H9 (cell line): ENCODE measurements around the gene MST1. TPM values are rescaled to one million over a fixed set of nuclear protein-coding genes. Genes with fewer than 3 reads are reported as not detected.
A peak's percentile ranks its signal among the peaks of the same experiment; 100 is the strongest.

Experiments used
- DNase-seq: peaks from one replicate; pipeline ENCODE4 v3.0.0-alpha.2; 2017
- H2AFZ ChIP-seq: one replicate; pipeline ENCODE4 v1.6.1; 2013; ENCODE audit warnings: mild to moderate bottlenecking, low read length, control low read depth, moderate library complexity
- H2AK5ac ChIP-seq: 2 replicates; pipeline ENCODE4 v1.6.1; 2013; ENCODE audit warnings: low read length, control low read depth, mixed read lengths; ENCODE audit not compliant: insufficient read length
- H2BK120ac ChIP-seq: one replicate; pipeline ENCODE4 v1.6.1; 2013; ENCODE audit warnings: low read depth, mild to moderate bottlenecking, low read length, control low read depth, inconsistent platforms; ENCODE audit not compliant: poor library complexity, severe bottlenecking
- H2BK12ac ChIP-seq: 2 replicates; pipeline ENCODE4 v1.6.1; 2013; ENCODE audit warnings: low read length, control low read depth, mixed read lengths, low read depth; ENCODE audit not compliant: insufficient read length
- H2BK15ac ChIP-seq: 2 replicates; pipeline ENCODE4 v1.6.1; 2013; ENCODE audit warnings: low read depth, low read length, control low read depth
- H2BK20ac ChIP-seq: one replicate; pipeline ENCODE4 v1.6.1; 2013; ENCODE audit warnings: low read depth, mild to moderate bottlenecking, low read length, control low read depth, inconsistent platforms; ENCODE audit not compliant: poor library complexity, severe bottlenecking
- H2BK5ac ChIP-seq: 2 replicates; pipeline ENCODE4 v1.6.1; 2013; ENCODE audit warnings: low read length, control low read depth, mixed read lengths; ENCODE audit not compliant: insufficient read length
- H3K14ac ChIP-seq: 2 replicates; pipeline ENCODE4 v1.6.1; 2013; ENCODE audit warnings: low read length, control low read depth; ENCODE audit not compliant: insufficient read depth
- H3K18ac ChIP-seq: 2 replicates; pipeline ENCODE4 v1.6.1; 2013; ENCODE audit warnings: low read depth, mild to moderate bottlenecking, mixed read lengths, low read length, control low read depth; ENCODE audit not compliant: insufficient read length
- H3K23ac ChIP-seq: 2 replicates; pipeline ENCODE4 v1.6.1; 2013; ENCODE audit warnings: low read length, control low read depth, mixed read lengths, low read depth; ENCODE audit not compliant: insufficient read length
- H3K23me2 ChIP-seq: 2 replicates; pipeline ENCODE4 v1.6.1; 2013; ENCODE audit warnings: low read depth, mild to moderate bottlenecking, mixed read lengths, low read length, control low read depth; ENCODE audit not compliant: insufficient read length, poor library complexity, severe bottlenecking
- H3K27ac ChIP-seq: 2 replicates; pipeline ENCODE4 v1.5.1; 2013; ENCODE audit warnings: low read length, control low read depth, mixed read lengths, low read depth; ENCODE audit not compliant: insufficient read length
- H3K27me3 ChIP-seq: 2 replicates; pipeline ENCODE4 v1.6.1; 2013; ENCODE audit warnings: low read length, control low read depth, inconsistent platforms; ENCODE audit not compliant: insufficient read depth
- H3K4ac ChIP-seq: 2 replicates; pipeline ENCODE4 v1.6.1; 2013; ENCODE audit warnings: low read depth, mild to moderate bottlenecking, control low read depth, inconsistent platforms, low read length, moderate library complexity
- H3K4me1 ChIP-seq: 2 replicates; pipeline ENCODE4 v1.6.1; 2013; ENCODE audit warnings: low read length, control low read depth, inconsistent platforms; ENCODE audit not compliant: insufficient read depth
- H3K4me2 ChIP-seq: 2 replicates; pipeline ENCODE4 v1.6.1; 2013; ENCODE audit warnings: low read length, control low read depth, mixed read lengths; ENCODE audit not compliant: insufficient read length, insufficient read depth
- H3K56ac ChIP-seq: 2 replicates; pipeline ENCODE4 v1.6.1; 2013; ENCODE audit warnings: low read depth, mild to moderate bottlenecking, mixed read lengths, low read length, control low read depth; ENCODE audit not compliant: insufficient read length
- H3K79me1 ChIP-seq: 2 replicates; pipeline ENCODE4 v1.6.1; 2013; ENCODE audit warnings: low read depth, mild to moderate bottlenecking, moderate library complexity, low read length, control low read depth, inconsistent platforms; ENCODE audit not compliant: insufficient read depth, poor library complexity, severe bottlenecking
- H3K79me2 ChIP-seq: 2 replicates; pipeline ENCODE4 v1.6.1; 2013; ENCODE audit warnings: low read length, control low read depth, inconsistent platforms; ENCODE audit not compliant: insufficient read depth
- H3K9ac ChIP-seq: 2 replicates; pipeline ENCODE4 v1.6.1; 2013; ENCODE audit warnings: low read length, control low read depth, mixed read lengths; ENCODE audit not compliant: insufficient read length; ENCODE audit errors: extremely low read depth
- H3K9me3 ChIP-seq: one replicate; pipeline ENCODE4 v1.6.1; 2013; ENCODE audit warnings: low read depth, low read length, inconsistent platforms; ENCODE audit not compliant: control insufficient read depth
- H3T11ph ChIP-seq: one replicate; pipeline ENCODE4 v1.6.1; 2013; ENCODE audit warnings: mild to moderate bottlenecking, low read length, control low read depth, inconsistent platforms
- H4K20me1 ChIP-seq: one replicate; pipeline ENCODE4 v1.6.1; 2013; ENCODE audit not compliant: control insufficient read depth, insufficient read length, insufficient read depth
- H4K5ac ChIP-seq: 2 replicates; pipeline ENCODE4 v1.6.1; 2013; ENCODE audit warnings: low read depth, mild to moderate bottlenecking, mixed read lengths, low read length, control low read depth; ENCODE audit not compliant: insufficient read length
- H4K8ac ChIP-seq: replicated peaks from 2 replicates; pipeline ENCODE4 v1.6.1; 2013; ENCODE audit warnings: low read length, control low read depth, mixed read lengths, low read depth; ENCODE audit not compliant: insufficient read length
- H4K91ac ChIP-seq: 2 replicates; pipeline ENCODE4 v1.6.1; 2013; ENCODE audit warnings: low read depth, mild to moderate bottlenecking, moderate library complexity, mixed read lengths, low read length, control low read depth; ENCODE audit not compliant: insufficient read length
- H3K27ac Mint-ChIP-seq, 3 experiments: 2 replicates in 2 of 3; 3 replicates in 1 of 3; pipeline ENCODE4 v1.8.0; 2020 to 2021; ENCODE audit warnings: mixed read lengths in 3 of 3, mild to moderate bottlenecking in 1 of 3, moderate library complexity in 1 of 3
- H3K27me3 Mint-ChIP-seq: 2 replicates; pipeline ENCODE4 v1.8.0; 2021; ENCODE audit warnings: low read depth, mild to moderate bottlenecking, moderate library complexity, mixed read lengths
- H3K36me3 Mint-ChIP-seq, 3 experiments: 2 replicates in 2 of 3; 3 replicates in 1 of 3; pipeline ENCODE4 v1.8.0; 2020 to 2021; ENCODE audit warnings: low read depth in 3 of 3, mixed read lengths in 3 of 3; ENCODE audit not compliant: insufficient read depth in 1 of 3
- H3K4me1 Mint-ChIP-seq, 2 experiments: 2 replicates each; pipeline ENCODE4 v1.8.0; 2020; ENCODE audit warnings: mixed read lengths in 2 of 2
- H3K4me3 Mint-ChIP-seq, 2 experiments: 2 replicates in 1 of 2; 3 replicates in 1 of 2; pipeline ENCODE4 v1.8.0; 2020 to 2021; ENCODE audit warnings: mild to moderate bottlenecking in 2 of 2, mixed read lengths in 2 of 2, moderate library complexity in 1 of 2
- H3K9me3 Mint-ChIP-seq, 2 experiments: 2 replicates in 1 of 2; 3 replicates in 1 of 2; pipeline ENCODE4 v1.8.0; 2020; ENCODE audit warnings: mild to moderate bottlenecking in 2 of 2, mixed read lengths in 2 of 2, moderate library complexity in 1 of 2
- WGBS: extraction: QIAGEN DNeasy Blood & Tissue Kit; methylation state at CpG from one replicate; pipeline ENCODE4 v1.1.7; 2013; ENCODE audit warnings: missing lambda C conversion rate, low lambda C conversion rate, mixed read lengths; ENCODE audit not compliant: insufficient read length; ENCODE audit errors: extremely low coverage; 5-methylcytosine and 5-hydroxymethylcytosine counted together
- total RNA-seq: library from RNA; stranded (reverse); gene quantifications from 2 replicates; pipeline ENCODE4 v1.2.1, GENCODE V29; 2021
- TF ChIP-seq, protein P1 (sequence below): fragments of 200-600 bp; sonication (generic); conservative IDR thresholded peaks from 3 replicates; pipeline ENCODE4 v1.8.0; 2021; ENCODE audit warnings: antibody characterized with exemption, mild to moderate bottlenecking

The MST1 gene
- total RNA-seq, 1 experiment from 2014 or later = 8.9 TPM

DNA sequence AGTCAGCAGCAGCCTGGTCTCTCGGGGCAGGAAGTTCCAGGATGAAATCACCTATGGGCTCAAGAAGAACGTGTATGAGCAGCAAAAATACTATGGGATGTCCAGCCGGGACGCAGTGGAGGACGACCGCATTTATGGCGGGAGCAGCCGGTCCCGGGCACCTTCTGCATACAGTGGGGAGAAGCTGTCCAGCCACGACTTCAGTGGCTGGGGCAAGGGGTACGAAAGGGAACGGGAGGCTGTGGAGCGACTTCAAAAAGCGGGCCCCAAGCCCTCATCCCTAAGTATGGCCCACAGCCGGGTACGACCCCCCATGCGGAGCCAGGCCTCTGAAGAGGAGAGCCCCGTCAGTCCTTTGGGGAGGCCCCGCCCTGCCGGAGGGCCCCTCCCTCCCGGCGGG lies 27.3 kb downstream of the MST1 start:
- Histone ChIP-seq H3T11ph (no peak overlapping the region), H2BK12ac (no peak overlapping the region), H4K5ac (no peak overlapping the region), H2BK120ac (no peak overlapping the region), H3K27me3 (no peaks in the 10 kb centered on the region), H3K79me1 (no peaks in the 10 kb centered on the region), H3K27ac (no peak overlapping the region), H3K9me3 (no peaks in the 10 kb centered on the region), H2BK15ac (no peak overlapping the region), H2BK5ac (no peak overlapping the region), H3K79me2 (no peaks in the 10 kb centered on the region), H3K4ac (no peak overlapping the region), H3K18ac (no peak overlapping the region), H4K20me1 (no peaks in the 10 kb centered on the region), H3K4me1 (no peaks in the 10 kb centered on the region; the same call in 1 of the 2 replicates), H3K4me2 (no peak overlapping the region), H2AFZ (no peak overlapping the region), H4K91ac (no peak overlapping the region), H4K8ac (no peak overlapping the region), H2BK20ac (no peak overlapping the region), H3K9ac (no peak overlapping the region), H3K56ac (no peak overlapping the region), H3K14ac (no peak overlapping the region), H3K23ac (no peak overlapping the region), H2AK5ac (no peak overlapping the region), H3K23me2 (no peaks in the 10 kb centered on the region)
- Mint-ChIP-seq H3K9me3 (no peaks in the 10 kb centered on the region), H3K27me3 (no peaks in the 10 kb centered on the region; the same call in 1 of the 2 replicates), H3K27ac (peak overlapping the region in 2 of 3 experiments; percentile 29 to 48; a peak in 2 of 7 replicates), H3K4me3 (no peak overlapping the region), H3K36me3 (no peaks in the 10 kb centered on the region), H3K4me1 (peaks cover 8 to 11% of the 10 kb centered on the region in 2 experiments)
- no CpG with 5 or more reads among the region's 22 CpGs for WGBS
- TF ChIP-seq, protein P1, sequence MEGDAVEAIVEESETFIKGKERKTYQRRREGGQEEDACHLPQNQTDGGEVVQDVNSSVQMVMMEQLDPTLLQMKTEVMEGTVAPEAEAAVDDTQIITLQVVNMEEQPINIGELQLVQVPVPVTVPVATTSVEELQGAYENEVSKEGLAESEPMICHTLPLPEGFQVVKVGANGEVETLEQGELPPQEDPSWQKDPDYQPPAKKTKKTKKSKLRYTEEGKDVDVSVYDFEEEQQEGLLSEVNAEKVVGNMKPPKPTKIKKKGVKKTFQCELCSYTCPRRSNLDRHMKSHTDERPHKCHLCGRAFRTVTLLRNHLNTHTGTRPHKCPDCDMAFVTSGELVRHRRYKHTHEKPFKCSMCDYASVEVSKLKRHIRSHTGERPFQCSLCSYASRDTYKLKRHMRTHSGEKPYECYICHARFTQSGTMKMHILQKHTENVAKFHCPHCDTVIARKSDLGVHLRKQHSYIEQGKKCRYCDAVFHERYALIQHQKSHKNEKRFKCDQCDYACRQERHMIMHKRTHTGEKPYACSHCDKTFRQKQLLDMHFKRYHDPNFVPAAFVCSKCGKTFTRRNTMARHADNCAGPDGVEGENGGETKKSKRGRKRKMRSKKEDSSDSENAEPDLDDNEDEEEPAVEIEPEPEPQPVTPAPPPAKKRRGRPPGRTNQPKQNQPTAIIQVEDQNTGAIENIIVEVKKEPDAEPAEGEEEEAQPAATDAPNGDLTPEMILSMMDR = no peak
- no peak for DNase-seq
